ENCODE measurements around the gene VWA8.

- TF ChIP-seq CTCF (IDR thresholded peaks at IDR 0.05 in 8 of 11, conservative IDR thresholded peaks at IDR 0.05 in 3 of 11) (no peak), POLR2AphosphoS5 (IDR thresholded peaks at IDR 0.05) (no peak)
Measured at GRCh38 chr13:41709511-41709910, 251.4 kb downstream of the VWA8 start.
